NCI-H2107 treated with DMSO at 0.1 percent for 48 hours (cell line): ENCODE measurements around the gene YWHAG.
A peak's percentile ranks its signal among the peaks of the same experiment; 100 is the strongest.
"Not testable (repeated sequence)": the region's sequence is repeated elsewhere in the genome, so short reads cannot be mapped to it uniquely, and the experiment has no call there.

Experiments
- DNase-seq: peaks from one replicate; lab custom pipeline; 2025; ENCODE audit not compliant: unreplicated experiment; lab: John Stamatoyannopoulos, UW

YWHAG gene

DNA sequence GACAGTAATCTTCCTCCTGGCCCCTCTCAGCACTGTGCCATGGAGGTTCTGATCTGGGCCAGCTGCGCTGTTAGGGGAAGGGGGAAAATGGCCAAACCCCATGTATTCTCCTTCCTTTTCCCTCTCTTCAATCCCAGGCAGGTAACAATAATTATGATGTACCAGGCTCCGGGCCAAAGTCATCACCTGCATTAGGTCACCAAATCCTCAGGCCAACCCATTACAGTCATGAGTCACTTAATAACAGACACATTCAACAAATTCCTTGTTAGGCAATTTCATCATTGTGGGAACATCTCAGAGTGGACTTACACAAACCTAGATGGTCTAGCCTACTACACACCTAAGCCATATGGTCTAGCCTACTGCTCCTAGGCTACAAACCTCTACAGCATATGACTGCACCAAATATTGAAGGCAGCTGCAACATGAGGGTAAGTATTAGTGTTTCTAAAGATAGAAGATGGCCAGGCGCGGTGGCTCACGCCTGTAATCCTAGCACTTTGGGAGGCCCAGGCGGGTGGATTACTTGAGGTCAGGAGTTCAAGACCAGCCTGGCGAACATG, 58.5 kb downstream of the YWHAG start:
- no peak for DNase-seq

DNA sequence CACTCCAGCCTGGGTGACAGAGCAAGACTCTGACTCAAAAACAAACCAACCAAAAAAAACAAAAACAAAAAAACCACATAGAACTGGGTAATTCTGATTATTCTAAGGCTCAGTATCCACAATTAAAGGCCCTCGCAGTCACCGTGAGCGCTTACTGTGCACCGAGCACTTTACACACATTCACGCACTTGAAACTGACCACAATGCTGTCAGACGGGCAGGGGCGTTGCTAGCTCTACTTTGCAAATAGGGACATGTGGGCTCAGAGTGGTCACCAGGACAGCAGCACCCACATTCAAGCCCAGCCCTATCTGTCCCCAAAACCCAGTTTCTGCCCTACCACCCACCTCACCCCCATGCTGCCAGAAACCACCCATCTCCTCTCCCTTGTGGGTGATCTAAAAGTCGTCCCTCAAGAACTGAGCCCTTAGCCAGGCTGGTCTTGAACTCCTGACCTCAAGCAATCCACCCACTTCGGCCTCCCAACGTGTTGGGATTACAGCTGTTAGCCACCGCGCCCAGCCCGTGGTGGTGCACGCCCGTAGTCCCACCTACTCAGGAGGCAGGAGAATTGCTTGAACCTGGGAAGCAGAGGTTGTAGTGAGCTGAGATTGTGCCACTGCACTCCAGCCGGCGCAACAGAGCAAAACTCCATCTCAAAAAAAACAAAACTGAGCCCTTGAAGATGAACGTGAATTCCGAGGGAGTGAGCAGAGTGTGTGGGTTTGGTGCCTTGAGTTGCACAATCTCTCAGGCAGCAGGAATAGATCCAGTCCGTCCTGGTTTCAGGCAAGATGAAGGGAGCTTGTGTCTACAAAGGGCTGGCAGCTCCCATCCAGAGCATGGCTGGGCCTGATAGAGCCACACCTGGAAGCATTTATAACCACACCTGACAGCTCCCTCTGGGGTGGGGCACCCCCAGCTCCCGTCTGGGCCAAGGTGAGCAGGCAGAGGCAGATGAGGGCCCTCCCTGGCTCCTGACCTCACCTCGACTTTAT, 61.7 kb downstream of the YWHAG start:
- peak; percentile 62 for DNase-seq

DNA sequence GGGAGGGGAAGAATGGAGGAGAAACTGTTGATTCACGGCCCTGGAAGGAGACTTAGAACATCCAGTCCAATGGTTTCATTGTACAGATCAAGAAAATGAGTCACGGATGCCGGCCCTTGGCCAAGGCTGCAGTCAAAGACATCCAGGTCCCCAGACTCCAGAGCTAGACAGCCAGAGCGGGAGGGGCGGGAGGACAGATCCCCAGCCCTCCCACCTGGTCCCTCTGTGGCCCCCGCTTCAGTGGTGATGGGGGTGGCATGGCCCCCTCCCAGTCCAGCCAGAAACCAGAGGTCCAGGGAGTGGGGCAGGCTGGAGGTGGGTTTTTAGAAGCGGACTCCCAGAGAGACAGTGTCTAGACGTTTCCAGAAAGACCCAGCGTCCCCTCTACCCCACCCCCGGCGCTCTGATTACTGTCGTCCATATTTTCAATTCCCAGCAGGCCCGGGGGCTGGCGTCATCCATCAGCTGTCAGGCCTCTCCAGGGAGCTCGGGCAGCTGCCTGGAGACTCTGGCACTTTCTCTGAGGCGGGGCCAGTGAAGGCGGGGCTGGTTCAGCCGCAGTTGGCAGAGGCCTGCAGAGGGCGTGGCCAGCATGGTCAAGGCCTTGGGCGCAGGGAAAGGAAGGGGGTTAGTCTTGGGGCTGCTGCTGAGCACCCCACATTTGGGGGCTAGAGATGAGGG, 64.3 kb downstream of the YWHAG start:
- peak; percentile 89 for DNase-seq

DNA sequence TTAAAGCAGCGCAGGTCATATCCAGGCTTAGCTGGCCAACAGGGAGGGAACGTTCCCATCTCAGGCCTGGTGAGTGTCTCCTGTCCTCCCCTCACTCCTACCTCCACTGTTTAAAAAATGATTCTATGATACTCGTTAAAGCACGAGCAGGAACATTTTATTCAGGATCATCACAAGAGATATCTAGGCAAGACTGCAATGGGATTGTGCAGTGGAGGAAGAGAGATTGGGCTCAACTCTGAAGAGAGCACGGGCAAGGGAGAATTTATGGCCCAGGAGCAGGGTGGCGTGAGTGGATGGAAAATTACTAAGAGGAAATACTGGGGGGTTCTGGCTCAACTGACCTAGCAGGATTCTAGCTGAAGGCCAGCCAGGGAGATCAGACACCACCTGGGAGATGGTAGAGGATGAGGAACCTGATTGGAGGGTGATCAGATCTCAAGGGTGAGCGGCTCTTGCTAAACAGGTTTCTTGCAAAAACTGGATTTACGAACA, 65.3 kb downstream of the YWHAG start:
- DNase-seq: no peak

DNA sequence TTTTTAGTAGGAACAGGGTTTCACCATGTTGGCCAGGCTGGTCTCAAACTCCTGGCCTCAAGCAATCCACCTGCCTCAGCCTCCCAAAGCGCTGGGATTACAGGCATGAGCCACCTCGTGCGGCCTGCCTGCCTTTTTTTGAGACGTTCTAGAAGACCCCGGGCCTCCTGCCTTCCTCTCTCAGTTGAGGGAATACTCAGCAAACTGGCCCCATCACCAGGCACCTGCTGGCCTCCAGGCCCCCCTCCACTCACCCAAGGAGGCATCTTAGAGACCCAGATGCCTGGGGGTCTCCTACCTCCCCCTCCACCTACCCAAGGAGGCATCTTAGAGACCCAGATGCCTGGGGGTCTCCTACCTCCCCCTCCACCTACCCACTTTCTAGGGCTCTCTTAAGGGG, 65.9 kb downstream of the YWHAG start:
- DNase-seq: not testable (repeated sequence)

DNA sequence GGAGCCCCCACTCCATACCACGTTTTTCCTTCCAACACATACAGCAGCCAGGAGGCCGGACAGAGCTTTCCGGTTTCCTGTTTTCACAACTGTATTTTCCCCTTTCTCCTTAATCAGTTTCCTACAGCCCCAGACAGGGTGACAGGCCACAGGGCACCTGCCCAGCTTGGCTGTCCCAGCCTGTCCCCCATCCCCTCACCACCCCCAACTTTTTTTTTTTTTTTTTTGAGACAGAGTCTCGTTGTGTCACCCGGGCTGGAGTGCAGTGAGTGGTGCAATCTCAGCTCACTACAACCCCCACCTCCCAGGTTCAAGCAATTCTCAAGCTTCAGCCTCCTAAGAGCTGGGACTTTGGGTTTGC, 66.6 kb downstream of the YWHAG start:
- DNase-seq: no peak

DNA sequence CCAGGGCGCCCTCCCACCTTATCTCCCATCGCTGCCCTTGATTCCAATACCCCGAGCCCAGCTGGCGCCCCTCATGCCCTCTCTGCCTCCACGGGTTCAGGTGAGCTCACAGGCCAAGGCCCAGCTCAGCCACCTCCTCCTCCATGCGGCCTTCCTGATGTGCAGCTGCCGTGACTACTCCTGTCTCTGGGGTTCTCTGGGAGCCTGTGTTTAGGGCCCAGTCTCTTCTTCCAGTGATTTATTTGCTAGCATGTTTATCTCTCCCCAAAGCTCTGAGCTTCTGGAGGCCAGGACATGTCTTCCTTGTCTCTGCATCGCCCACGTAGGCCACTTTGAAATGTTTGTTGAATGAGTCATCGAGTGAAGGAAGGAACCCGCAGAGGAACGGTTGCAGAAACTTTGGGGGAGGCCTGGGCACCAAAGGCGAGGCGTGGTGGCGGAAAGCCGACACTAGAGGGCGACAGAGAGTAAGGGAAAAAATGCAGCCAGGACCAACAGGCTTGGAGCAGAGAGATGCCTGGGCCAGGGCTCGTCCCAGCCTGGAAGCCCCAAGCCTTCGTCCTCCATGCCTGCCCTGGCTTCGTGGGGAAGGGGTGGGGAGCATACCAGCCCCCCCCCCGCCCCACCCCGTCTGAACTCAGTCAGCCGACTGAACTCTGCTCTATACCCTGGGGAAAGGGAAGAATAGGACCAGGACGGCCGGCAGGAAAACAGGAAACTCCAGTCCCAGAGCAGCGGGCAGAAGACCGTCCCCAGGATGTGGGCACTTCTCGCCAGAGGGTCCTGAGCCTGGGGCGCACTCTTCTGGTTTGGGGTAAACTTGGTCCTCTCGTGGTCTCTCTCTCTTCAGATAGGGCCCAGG, 67.2 kb downstream of the YWHAG start:
- DNase-seq: peak; percentile 69

DNA sequence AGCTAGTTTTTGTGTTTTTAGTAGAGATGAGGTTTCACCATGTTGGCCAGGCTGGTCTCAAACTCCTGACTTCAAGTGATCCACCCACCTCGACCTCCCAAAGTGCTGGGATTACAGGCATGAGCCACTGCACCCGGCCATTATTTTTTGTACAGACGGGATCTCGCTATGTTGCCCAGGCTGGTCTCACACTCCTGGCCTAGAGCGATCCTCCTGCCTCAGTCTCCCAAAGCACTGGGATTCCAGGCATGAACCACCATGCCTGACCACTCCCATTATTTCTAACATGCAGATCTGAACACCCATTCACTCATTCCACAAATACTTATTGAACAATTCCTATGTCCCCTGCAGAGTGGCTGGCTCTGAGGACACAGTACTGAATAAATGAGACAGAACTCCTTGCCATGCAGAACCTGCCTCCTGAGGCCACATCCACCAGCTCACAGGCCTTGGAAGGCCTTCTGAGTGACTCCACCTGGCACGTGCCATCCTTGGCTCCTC, 67.9 kb downstream of the YWHAG start:
- not testable (repeated sequence) for DNase-seq

DNA sequence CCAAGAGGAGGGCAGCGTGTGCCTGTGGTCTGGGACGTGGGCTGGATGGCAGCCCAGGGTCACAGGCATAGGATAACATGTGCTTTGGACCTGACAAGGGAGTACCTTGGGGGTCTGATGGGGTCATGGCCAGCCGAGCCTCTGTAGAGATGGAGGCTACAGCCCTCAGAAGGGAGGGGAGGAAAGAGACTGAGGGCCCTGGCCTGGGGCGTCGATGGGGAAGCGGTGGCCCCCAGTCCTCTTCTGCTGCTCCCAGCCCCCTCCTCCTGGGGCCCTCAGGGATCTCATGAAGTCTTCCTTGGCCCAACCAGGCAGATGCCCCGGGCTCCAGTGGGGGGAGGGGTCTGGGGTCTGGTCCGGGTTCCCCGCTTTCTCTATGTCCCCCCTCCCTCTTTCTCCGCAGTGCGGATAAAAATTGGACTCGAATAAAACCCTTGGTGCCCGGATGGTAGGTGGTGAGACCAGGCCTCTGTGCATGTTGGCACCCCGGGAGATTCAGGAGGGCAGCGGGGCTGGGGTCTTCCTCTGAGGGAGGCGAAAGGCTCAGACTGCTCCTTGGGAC, 71.9 kb downstream of the YWHAG start:
- no peak for DNase-seq

DNA sequence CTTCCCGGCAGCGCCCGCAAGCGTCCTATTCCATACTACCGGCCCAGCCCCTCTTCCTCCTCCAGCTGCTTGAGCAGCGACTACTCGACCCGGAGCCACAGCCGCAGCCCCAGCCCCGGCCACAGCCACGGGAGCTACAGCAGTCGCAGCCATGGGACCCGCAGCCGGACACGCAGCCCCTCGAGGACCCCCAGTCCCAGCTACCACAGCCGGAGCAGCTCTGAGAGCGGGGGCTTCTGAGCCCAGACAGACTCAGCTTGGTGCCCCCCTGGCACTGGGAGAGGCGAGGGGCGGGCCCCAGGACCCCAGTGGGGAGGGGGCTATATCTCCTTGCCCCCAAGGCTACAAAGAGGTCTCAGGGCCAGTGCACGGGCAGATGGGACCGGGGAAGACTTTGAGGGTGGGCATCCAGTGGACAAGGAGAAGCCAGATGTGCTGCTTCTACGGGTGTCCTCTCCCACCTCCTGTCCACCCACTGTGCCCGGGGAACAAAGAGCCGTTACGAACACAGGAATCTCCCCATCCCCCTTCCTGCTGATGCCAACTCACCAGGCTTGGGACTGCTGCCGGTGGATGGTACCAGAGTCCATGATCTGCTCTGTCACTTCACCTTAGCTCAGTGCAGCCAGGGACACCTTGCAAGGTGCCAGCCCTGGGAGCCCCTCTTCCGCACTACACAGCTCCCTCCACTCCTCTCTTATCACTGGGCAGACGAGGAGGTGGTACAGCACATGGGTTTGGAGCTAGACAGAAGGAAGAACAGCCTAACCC, 73.0 kb downstream of the YWHAG start:
- no peak for DNase-seq

DNA sequence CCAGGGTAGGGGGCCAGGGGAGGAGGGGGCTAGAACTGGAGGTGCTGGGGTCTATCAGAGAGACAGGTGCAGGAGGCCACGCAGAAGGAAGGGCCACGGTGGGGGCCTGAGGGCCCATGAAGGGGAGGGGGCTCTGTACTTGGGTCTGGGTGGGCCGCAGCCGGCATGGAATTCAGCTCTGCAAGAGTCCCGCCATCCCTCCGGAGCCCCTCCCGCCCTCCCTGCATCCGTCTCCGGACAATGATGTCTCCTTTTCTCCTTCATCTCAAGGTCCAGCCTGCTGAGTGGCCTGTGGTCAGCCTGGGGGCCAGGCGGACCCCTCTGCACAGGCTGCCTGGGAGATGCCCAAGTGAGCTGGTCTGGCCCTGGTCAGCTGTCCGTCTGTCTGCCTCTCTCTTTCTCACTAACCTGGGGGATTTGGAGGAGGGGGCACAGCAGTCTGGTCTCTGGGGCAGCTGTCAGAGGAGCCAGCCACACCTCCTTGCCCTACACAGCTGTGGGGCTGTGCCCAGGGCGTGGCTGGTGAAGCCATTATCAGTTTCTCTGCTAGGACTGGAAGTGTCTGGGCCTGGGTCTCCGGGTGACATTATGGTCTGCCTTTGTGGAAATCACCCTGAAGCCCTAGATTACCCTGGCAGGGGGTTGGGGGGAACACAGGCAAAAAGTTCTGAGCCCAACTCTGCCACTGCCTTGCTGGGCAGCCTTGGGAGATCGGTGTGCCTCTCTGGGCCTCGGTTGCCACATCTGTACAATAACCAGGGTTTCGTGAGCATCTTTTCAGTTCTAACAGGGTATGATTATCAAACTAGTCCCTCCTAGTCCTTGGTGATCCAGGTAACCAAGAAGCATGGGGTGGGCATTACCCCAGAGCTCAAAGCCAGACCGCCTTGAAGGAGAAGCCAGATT, 75.3 kb downstream of the YWHAG start:
- DNase-seq: no peak

DNA sequence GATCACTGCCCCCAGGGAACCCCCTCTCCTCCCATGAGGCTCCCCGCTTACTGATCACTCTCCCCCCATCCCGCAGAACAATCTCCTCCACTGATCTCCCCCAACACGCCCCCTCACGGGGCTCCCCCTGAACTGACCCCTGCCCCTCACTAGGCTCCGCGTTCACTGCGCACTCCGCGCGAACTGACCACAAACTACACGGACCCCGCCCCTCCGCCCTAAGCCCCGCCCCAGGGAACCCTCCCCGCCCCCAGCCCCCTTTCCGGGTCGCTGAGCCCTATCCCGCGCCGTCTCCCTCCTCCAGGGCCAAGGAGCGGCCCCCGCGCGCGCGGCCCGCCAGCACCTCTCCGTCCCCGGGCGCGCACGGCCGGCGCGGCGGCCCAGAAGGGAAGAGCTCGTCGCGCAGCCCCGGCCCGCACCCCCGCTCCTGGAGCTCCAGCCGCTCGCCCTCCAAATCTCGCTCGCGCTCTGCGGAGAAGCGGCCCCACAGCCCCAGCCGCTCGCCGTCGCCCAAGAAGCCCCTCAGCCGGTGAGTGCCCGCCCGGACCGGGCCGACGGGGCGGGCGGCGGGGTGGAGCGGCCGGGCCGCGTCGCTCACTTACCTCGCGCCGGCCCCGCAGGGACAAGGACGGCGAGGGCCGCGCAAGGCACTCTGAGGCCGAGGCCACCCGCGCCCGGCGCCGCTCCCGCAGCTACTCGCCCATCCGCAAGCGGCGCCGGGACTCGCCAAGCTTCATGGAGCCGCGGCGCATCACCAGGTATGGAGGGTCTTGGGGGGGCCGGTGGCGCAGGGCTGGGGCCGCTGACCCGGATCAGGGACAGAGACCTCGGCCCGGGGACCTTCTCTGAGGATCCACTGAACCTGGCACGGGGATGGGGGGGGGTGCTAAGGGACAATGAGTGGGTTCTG, 76.2 kb downstream of the YWHAG start:
- no peak for DNase-seq

DNA sequence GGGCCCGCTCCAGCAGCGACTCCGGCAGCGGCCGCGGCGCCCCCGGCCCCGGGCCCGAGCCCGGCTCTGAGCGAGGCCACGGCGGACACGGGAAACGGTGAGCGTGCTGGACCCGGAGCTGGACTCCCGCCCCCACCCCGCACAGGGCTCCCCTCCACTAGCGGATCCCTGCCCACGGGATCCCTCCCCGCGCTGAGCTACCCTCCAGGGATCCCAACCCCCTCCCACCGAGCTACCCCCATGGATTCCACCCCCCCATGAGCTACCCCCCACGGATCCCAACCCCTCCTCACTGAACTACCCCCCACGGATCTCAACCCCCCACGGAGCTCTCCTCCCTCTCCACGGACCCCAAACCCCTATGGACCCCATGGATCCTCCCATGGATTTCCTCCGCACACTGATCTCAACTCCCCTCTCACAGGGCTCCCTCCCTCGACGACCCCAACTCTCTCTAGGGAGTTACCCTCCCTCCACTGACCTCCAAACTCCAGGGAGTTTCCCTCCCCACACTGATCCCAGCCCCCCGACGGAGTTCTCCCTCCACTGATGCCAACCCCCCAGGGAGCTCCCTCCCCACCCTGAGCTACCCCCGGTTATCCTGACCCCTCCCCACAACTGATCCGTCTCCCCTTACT, 77.0 kb downstream of the YWHAG start:
- DNase-seq: no peak

DNA sequence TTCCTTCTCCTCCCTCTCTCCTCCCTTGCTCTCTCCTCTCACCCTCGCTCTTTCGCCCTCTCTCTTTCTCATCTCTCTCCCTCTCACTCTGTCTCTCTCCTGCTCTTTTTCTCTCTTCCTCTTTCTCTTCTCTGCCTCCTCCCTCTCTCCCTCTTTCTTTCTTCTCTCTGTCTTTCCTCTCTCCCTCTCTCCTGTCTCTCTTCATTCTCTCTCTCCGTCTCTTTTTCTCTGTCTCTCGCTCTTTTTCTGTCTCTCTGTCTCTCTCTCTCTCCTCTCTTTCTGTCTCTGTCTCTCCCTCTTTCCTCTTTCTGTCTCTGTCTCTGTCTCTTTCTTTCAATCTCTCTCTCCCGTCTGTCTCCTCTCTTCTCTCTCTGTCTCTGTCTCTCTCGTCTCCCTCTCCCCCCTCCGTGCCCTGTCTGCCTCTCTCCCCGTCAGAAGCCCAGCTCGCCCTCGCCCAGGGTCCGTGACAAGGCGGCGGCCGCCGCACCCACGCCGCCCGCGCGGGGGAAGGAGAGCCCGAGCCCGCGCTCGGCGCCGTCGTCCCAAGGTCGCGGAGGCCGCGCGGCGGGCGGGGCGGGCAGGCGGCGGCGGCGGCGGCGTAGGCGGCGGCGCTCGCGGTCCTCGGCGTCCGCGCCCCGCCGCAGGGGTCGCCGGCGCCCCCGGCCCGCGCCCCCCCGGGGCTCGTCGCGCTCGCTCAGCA, 77.6 kb downstream of the YWHAG start:
- no peak for DNase-seq

DNA sequence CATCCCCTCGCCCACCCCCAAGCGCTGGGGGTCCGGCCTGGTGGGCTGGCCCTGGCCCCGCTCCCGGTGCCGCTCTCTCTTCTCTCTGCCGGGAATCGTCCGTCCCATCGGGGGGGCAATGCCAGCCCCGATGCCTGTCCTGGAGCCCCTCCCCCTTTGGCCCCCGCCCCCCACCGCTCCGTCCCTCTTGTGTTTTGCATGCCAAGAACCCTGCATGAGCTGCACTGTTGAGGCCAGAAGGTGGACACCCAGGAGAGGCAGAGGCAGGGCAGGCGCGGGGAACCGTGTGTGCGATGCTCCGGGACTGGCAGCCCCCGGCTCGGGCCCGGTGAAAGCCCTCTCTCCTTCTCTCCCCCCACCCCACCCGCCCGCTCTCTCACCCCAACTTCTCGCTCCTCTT, 78.4 kb downstream of the YWHAG start:
- no peak for DNase-seq

DNA sequence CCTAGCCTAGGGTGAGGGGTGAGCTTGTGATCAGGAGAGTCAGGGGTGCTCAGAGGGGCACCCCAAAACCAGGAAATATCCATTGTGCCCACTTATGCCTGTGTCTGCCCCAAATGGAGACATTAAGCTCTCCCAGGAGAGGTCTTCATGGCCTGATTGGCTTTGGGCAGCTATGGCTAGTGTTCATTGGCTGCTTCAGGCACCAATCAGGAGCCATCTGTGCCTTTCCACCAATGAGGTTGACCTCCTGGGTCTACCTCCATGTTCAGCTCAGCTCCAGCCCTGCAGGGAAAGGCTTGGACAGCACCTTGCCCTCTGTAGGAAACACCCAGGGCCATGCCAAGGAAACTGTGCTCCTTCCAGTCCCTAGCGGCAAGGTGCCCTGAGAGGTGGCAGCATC, 80.3 kb downstream of the YWHAG start:
- DNase-seq: no peak
